ENCODE results near the gene ABCA3. TPM values are rescaled to one million over a fixed set of nuclear protein-coding genes. Genes with fewer than 3 reads are reported as not detected.
"Not testable (repeated sequence)": the region's sequence is repeated elsewhere in the genome, so short reads cannot be mapped to it uniquely, and the experiment has no call there.

Gene ABCA3
- total and polyA plus RNA-seq, 2 donors from 2014 or later: 5.5 to 35.5 TPM

DNA sequence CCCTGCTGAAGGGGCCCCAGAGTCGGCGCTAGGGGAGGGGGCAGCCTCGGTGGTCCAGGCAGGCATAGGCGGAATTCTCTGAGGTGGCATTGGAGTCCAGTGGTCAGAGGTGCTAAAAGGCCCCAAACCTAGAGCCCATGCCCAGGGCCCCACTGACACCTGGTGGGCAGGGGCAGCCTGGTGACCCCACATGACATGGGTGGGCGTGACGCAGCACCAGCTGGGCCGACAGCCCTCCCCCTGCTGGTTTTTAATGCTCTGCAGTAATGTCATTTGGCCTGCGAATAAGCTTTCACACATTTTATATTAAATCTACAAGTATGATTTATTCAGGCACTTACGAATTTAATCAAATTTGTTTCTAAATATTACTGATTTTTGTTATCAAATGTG lies 70.5 kb downstream of the ABCA3 start:
- TF ChIP-seq CTCF (IDR thresholded peaks at IDR 0.05; ENCODE audit: borderline replicate concordance, extremely low read depth, insufficient read depth): no peak
- FAIRE-seq: no peak
- Histone ChIP-seq H3K27me3 (ENCODE audit: control insufficient read depth, insufficient read depth, low read length) (no peaks in the 10 kb centered on the region), H3K4me3 (ENCODE audit: low read length in 3 of 3) (no peak overlapping the region), H3K36me3 (ENCODE audit: control insufficient read depth in 2 of 3, insufficient read depth in 3 of 3, low read length in 3 of 3) (no peaks in the 10 kb centered on the region), H3K27ac (ENCODE audit: low read depth in 2 of 2, low read length in 2 of 2) (no peak overlapping the region), H3K4me1 (ENCODE audit: control insufficient read depth in 2 of 3, insufficient read depth in 2 of 3, low read depth in 1 of 3, low read length in 3 of 3) (peaks cover 0 to 10% (median 3%) of the 10 kb centered on the region in 3 donors), H3K9ac (ENCODE audit: low read length in 3 of 3) (no peak overlapping the region), H3K9me3 (ENCODE audit: control insufficient read depth in 2 of 3, insufficient read depth in 1 of 3, low read length in 3 of 3) (no peaks in the 10 kb centered on the region)
- intact Hi-C loops (cut with DNase I): no loop called here
- DNase-seq: no peak

- peaks cover 0 to 10% (median 3%) of the 10 kb centered on the region in 3 donors for H3K4me1 ChIP-seq (ENCODE audit: control insufficient read depth in 2 of 3, insufficient read depth in 2 of 3, low read depth in 1 of 3, low read length in 3 of 3)
- H3K27me3 ChIP-seq (ENCODE audit: control insufficient read depth, insufficient read depth, low read length): no peaks in the 10 kb centered on the region
- no peaks in the 10 kb centered on the region for H3K9me3 ChIP-seq (ENCODE audit: control insufficient read depth in 2 of 3, insufficient read depth in 1 of 3, low read length in 3 of 3)
- peak within 1 kb of the TSS; percentile 48 to 90 (median 78) for H3K9ac ChIP-seq (ENCODE audit: low read length in 3 of 3)
- intact Hi-C loops (cut with DNase I): no loop called here
- peak within 1 kb of the TSS; percentile 97 to 99 for H3K27ac ChIP-seq (ENCODE audit: low read depth in 2 of 2, low read length in 2 of 2)
- TF ChIP-seq CTCF (IDR thresholded peaks at IDR 0.05; ENCODE audit: borderline replicate concordance, extremely low read depth, insufficient read depth): peak; percentile 3
- peak within 1 kb of the TSS; percentile 73 to 97 (median 87) for H3K4me3 ChIP-seq (ENCODE audit: low read length in 3 of 3)
- no peak for FAIRE-seq
- H3K36me3 ChIP-seq (ENCODE audit: control insufficient read depth in 2 of 3, insufficient read depth in 3 of 3, low read length in 3 of 3): peaks cover 0 to 3% (median 2%) of the 10 kb centered on the region in 3 donors
- DNase-seq: peak; percentile 97 to 99 (median 99)
These were observed 72.4 kb downstream of the ABCA3 start, which contains the start of gene RNPS1 for GRCh38 chr16:2267913-2268666. Gene RNPS1 (minus strand): TSS chr16:2268126. CDS start chr16:2264643, 3,483 bp downstream.

DNA sequence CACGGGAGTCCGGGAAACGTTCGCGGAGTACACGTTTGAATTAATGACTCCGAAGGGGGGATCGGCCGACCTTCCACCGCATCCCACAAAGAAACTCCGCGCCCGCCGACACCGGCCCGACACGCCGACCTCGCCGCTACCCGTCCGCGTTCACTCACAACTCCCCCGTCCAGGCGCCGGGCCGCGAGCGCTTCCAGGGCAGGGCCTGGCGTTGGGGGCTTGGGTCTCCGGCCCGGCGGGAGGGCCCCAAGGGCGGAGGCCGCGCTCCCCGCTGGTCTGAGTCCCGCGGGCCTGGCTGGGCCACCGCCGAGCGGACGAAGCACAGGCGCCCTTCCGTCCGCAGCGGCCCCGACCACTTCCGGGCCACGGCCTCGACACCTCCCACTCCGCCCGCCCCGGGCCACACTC lies 73.0 kb downstream of the ABCA3 start:
- DNase-seq; H3K36me3 ChIP-seq (ENCODE audit: control insufficient read depth in 2 of 3, insufficient read depth in 3 of 3, low read length in 3 of 3); H3K4me1 ChIP-seq (ENCODE audit: control insufficient read depth in 2 of 3, insufficient read depth in 2 of 3, low read depth in 1 of 3, low read length in 3 of 3); H3K9me3 ChIP-seq (ENCODE audit: control insufficient read depth in 2 of 3, insufficient read depth in 1 of 3, low read length in 3 of 3); FAIRE-seq; intact Hi-C loops (cut with DNase I); H3K27me3 ChIP-seq (ENCODE audit: control insufficient read depth, insufficient read depth, low read length): not testable (repeated sequence)
- Histone ChIP-seq H3K9ac (ENCODE audit: low read length in 3 of 3) (peak overlapping the region; percentile 15 to 78 (median 41)), H3K4me3 (ENCODE audit: low read length in 3 of 3) (peak overlapping the region; percentile 69 to 97 (median 87)), H3K27ac (ENCODE audit: low read depth in 2 of 2, low read length in 2 of 2) (peak overlapping the region; percentile 97 to 99)

GRCh38 chr16:2266887-2267286 lies 73.6 kb downstream of the ABCA3 start:
- intact Hi-C loops (cut with DNase I); DNase-seq; FAIRE-seq; H3K4me1 ChIP-seq (ENCODE audit: control insufficient read depth in 2 of 3, insufficient read depth in 2 of 3, low read depth in 1 of 3, low read length in 3 of 3); H3K27ac ChIP-seq (ENCODE audit: low read depth in 2 of 2, low read length in 2 of 2); H3K9me3 ChIP-seq (ENCODE audit: control insufficient read depth in 2 of 3, insufficient read depth in 1 of 3, low read length in 3 of 3); H3K27me3 ChIP-seq (ENCODE audit: control insufficient read depth, insufficient read depth, low read length): not testable (repeated sequence)
- H3K9ac ChIP-seq (ENCODE audit: low read length in 3 of 3): peak overlapping the region in 2 of 3 donors; percentile 24 to 78
- peak overlapping the region; percentile 68 to 97 (median 87) for H3K4me3 ChIP-seq (ENCODE audit: low read length in 3 of 3)
- H3K36me3 ChIP-seq (ENCODE audit: control insufficient read depth in 2 of 3, insufficient read depth in 3 of 3, low read length in 3 of 3): peaks cover 5 to 12% (median 10%) of the 10 kb centered on the region in 3 donors

- H3K4me1 ChIP-seq (ENCODE audit: control insufficient read depth in 2 of 3, insufficient read depth in 2 of 3, low read depth in 1 of 3, low read length in 3 of 3); H3K4me3 ChIP-seq (ENCODE audit: low read length in 3 of 3); H3K27me3 ChIP-seq (ENCODE audit: control insufficient read depth, insufficient read depth, low read length); H3K9ac ChIP-seq (ENCODE audit: low read length in 3 of 3); H3K9me3 ChIP-seq (ENCODE audit: control insufficient read depth in 2 of 3, insufficient read depth in 1 of 3, low read length in 3 of 3); intact Hi-C loops (cut with DNase I); DNase-seq; H3K27ac ChIP-seq (ENCODE audit: low read depth in 2 of 2, low read length in 2 of 2); FAIRE-seq: not testable (repeated sequence)
- peaks cover 5 to 26% (median 23%) of the 10 kb centered on the region in 3 donors for H3K36me3 ChIP-seq (ENCODE audit: control insufficient read depth in 2 of 3, insufficient read depth in 3 of 3, low read length in 3 of 3)
These were observed 77.5 kb downstream of the ABCA3 start for GRCh38 chr16:2263026-2263425.
